HUES64 (cell line): ENCODE results near the gene DLX4.

Experiments
- H3K27ac ChIP-seq: 2 replicates; pipeline ENCODE4 v1.7.0; 2013; ENCODE audit warnings: low read depth, low read length, inconsistent platforms
- H3K27me3 ChIP-seq: 2 replicates; pipeline ENCODE4 v1.6.1; 2013; ENCODE audit warnings: mild to moderate bottlenecking, low read length; ENCODE audit not compliant: insufficient read depth
- H3K36me3 ChIP-seq: 2 replicates; pipeline ENCODE4 v1.6.1; 2013; ENCODE audit warnings: mild to moderate bottlenecking, low read length; ENCODE audit not compliant: insufficient read depth
- H3K4me1 ChIP-seq: 2 replicates; pipeline ENCODE4 v1.6.1; 2013; ENCODE audit warnings: mild to moderate bottlenecking, low read length, moderate library complexity; ENCODE audit not compliant: insufficient read depth
- H3K4me3 ChIP-seq: 2 replicates; pipeline ENCODE4 v1.5.1; 2013; ENCODE audit warnings: mild to moderate bottlenecking, low read length, moderate library complexity
- H3K9ac ChIP-seq: 2 replicates; pipeline ENCODE4 v1.6.1; 2013; ENCODE audit warnings: mild to moderate bottlenecking, low read depth, low read length
- H3K9me3 ChIP-seq: 2 replicates; pipeline ENCODE4 v1.6.1; 2013; ENCODE audit warnings: low read depth, low read length; ENCODE audit not compliant: insufficient read depth
- WGBS: fragments of 150-250, 120-280 bp; methylation state at CpG from one replicate; pipeline ENCODE4 v1.1.7; 2013; ENCODE audit warnings: missing lambda C conversion rate; 5-methylcytosine and 5-hydroxymethylcytosine counted together

The DLX4 gene

GRCh38 chr17:49946964-49947584 is 21.9 kb upstream of the DLX4 start:
- Histone ChIP-seq H3K4me3 (no peak overlapping the region), H3K9me3 (no peaks in the 10 kb centered on the region), H3K9ac (no peak overlapping the region), H3K36me3 (no peaks in the 10 kb centered on the region), H3K4me1 (peaks cover 7% of the 10 kb centered on the region; the same call in 1 of the 2 replicates), H3K27me3 (peaks cover 24% of the 10 kb centered on the region), H3K27ac (no peak overlapping the region)
- 91% methylated on average over 11 of the region's 11 CpGs for WGBS

- Histone ChIP-seq H3K4me3 (no peak overlapping the region), H3K9me3 (no peaks in the 10 kb centered on the region), H3K9ac (no peak overlapping the region), H3K27me3 (peaks cover 27% of the 10 kb centered on the region), H3K27ac (no peak overlapping the region), H3K4me1 (peaks cover 6% of the 10 kb centered on the region), H3K36me3 (no peaks in the 10 kb centered on the region)
- 83% methylated on average over 2 of the region's 2 CpGs for WGBS
Observed at GRCh38 chr17:49949634-49950033, 19.4 kb upstream of the DLX4 start.

DNA sequence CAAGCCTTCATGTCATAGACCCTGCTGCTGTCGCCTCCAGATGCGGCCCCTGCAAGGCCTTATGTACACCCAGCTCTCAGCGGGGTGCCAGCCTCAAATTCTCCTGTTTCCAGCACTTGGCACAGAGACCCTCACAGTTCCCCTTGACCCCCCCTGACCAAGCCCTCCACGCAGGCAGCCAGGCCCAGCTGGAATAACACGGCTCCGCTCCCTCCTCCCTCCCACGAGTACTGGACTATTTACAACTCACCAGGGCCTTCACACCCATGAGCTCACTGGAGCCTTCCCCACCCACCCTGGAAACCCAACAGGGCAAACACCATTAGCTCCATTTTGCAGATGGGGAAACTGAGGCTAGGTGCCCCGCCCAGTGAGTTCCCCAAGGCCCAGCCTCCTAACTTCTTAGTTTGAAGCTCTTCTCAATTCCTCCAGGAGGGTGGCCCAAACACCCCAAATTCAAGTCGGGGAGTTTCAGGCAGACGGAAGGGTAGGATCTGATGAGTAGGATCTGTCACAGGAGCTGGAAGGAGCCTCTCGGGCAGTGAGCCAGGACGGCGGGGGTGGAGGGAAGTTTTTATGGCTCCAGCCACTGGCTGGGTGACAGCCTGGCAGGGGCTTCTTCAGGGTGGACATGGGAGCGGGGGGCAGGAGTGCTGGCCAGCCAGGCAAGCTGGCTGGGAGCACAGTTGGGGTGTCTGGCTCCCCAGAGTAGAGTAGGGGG is 17.5 kb upstream of the DLX4 start:
- Histone ChIP-seq H3K4me3 (no peak overlapping the region), H3K9me3 (no peaks in the 10 kb centered on the region), H3K27me3 (peaks cover 27% of the 10 kb centered on the region), H3K27ac (no peak overlapping the region), H3K9ac (no peak overlapping the region), H3K4me1 (peaks cover 3% of the 10 kb centered on the region; the same call in 1 of the 2 replicates), H3K36me3 (no peaks in the 10 kb centered on the region)
- WGBS = 86% methylated on average over 14 of the region's 14 CpGs

GRCh38 chr17:49952209-49952911 is 16.6 kb upstream of the DLX4 start:
- Histone ChIP-seq H3K27ac (no peak overlapping the region), H3K27me3 (peaks cover 34% of the 10 kb centered on the region), H3K9ac (no peak overlapping the region), H3K36me3 (no peaks in the 10 kb centered on the region), H3K4me1 (peaks cover 3% of the 10 kb centered on the region; the same call in 1 of the 2 replicates), H3K9me3 (no peaks in the 10 kb centered on the region), H3K4me3 (no peak overlapping the region)
- WGBS = 51% methylated on average over 7 of the region's 7 CpGs

GRCh38 chr17:49952912-49953497 is 16.0 kb upstream of the DLX4 start:
- Histone ChIP-seq H3K27me3 (peaks cover 34% of the 10 kb centered on the region), H3K9me3 (no peaks in the 10 kb centered on the region), H3K4me1 (peaks cover 3% of the 10 kb centered on the region; the same call in 1 of the 2 replicates), H3K36me3 (no peaks in the 10 kb centered on the region), H3K27ac (no peak overlapping the region), H3K9ac (no peak overlapping the region), H3K4me3 (no peak overlapping the region)
- WGBS = 68% methylated on average over 8 of the region's 8 CpGs

DNA sequence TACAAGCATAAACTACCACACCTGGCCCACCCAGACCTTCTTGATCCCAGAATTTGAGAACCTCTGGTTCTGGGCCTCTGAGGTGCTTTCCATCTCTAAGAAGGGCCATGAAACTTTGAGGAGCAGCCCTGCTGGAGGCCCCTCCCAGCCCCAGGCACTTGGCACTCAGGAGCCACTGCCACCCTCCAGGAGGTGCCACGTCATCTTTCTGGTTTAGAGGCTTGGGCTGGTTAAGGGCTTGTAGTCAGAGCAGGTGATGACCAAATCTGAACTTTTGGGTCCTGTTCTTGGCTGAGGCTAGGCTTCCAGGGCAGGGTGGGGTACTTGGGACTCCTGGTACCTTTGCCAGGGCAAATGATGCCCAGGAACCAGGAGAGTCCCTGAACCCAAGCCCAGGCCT is 13.8 kb upstream of the DLX4 start:
- 76% methylated on average over 1 of the region's 1 CpG for WGBS
- H3K4me1 ChIP-seq = peaks cover 3% of the 10 kb centered on the region; the same call in 1 of the 2 replicates
- no peaks in the 10 kb centered on the region for H3K36me3 ChIP-seq
- H3K9me3 ChIP-seq = no peaks in the 10 kb centered on the region
- no peak overlapping the region for H3K9ac ChIP-seq
- H3K4me3 ChIP-seq = no peak overlapping the region
- H3K27me3 ChIP-seq = peaks cover 32% of the 10 kb centered on the region
- no peak overlapping the region for H3K27ac ChIP-seq

DNA sequence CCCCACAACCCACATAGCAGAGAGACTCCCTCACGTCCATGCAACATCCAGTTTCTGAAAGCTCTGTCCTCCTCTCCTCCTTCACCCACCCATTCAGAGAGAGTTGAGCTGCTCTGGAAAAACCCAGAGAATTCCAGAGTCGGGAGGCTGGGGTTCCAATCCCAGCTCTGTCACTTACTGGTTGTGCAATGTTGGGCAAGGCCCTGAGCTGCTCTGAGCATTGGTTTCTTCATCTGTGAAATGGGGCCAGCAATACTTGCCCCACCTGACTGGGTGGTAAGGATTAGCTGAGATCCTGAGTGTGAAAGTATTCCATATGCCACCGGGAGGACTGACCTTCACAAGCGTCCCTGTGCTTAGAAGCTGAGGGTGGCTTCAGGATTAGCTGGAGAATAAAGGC is 12.2 kb upstream of the DLX4 start:
- Histone ChIP-seq H3K27me3 (peaks cover 40% of the 10 kb centered on the region), H3K27ac (no peak overlapping the region), H3K9me3 (no peaks in the 10 kb centered on the region), H3K4me3 (no peak overlapping the region), H3K36me3 (no peaks in the 10 kb centered on the region), H3K9ac (no peak overlapping the region), H3K4me1 (peaks cover 3% of the 10 kb centered on the region; the same call in 1 of the 2 replicates)
- WGBS = 73% methylated on average over 4 of the region's 4 CpGs

- H3K4me3 ChIP-seq = no peak overlapping the region
- WGBS = 91% methylated on average over 3 of the region's 3 CpGs
- H3K9ac ChIP-seq = no peak overlapping the region
- H3K27me3 ChIP-seq = peaks cover 40% of the 10 kb centered on the region
- H3K27ac ChIP-seq = no peak overlapping the region
- peaks cover 4% of the 10 kb centered on the region; the same call in 1 of the 2 replicates for H3K4me1 ChIP-seq
- no peaks in the 10 kb centered on the region for H3K36me3 ChIP-seq
- no peaks in the 10 kb centered on the region for H3K9me3 ChIP-seq
Observed at GRCh38 chr17:49957350-49957749, 11.6 kb upstream of the DLX4 start.

DNA sequence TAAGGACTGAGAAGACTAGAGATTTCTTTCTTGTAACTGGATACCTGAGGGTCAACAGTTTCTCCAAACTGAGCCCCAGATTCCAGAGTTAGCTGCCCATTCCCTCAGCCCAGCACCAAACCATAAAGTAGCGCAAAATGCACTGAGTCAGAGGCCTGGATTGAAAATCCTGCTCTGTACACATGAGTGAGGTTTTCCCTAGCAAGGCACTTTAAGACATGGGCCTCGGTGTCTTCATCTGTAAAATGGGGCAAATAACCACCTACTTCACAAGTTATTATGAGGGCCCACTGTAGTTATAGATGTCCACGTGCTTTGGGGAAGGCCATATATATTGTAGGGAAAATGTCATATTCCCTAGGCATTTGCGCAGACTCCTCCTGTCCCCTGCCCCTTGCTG is 10.3 kb upstream of the DLX4 start:
- 93% methylated on average over 3 of the region's 4 CpGs for WGBS
- no peak overlapping the region for H3K9ac ChIP-seq
- no peaks in the 10 kb centered on the region for H3K36me3 ChIP-seq
- H3K4me1 ChIP-seq = peaks cover 17% of the 10 kb centered on the region
- H3K4me3 ChIP-seq = no peak overlapping the region
- peaks cover 46% of the 10 kb centered on the region for H3K27me3 ChIP-seq
- no peaks in the 10 kb centered on the region for H3K9me3 ChIP-seq
- H3K27ac ChIP-seq = no peak overlapping the region

DNA sequence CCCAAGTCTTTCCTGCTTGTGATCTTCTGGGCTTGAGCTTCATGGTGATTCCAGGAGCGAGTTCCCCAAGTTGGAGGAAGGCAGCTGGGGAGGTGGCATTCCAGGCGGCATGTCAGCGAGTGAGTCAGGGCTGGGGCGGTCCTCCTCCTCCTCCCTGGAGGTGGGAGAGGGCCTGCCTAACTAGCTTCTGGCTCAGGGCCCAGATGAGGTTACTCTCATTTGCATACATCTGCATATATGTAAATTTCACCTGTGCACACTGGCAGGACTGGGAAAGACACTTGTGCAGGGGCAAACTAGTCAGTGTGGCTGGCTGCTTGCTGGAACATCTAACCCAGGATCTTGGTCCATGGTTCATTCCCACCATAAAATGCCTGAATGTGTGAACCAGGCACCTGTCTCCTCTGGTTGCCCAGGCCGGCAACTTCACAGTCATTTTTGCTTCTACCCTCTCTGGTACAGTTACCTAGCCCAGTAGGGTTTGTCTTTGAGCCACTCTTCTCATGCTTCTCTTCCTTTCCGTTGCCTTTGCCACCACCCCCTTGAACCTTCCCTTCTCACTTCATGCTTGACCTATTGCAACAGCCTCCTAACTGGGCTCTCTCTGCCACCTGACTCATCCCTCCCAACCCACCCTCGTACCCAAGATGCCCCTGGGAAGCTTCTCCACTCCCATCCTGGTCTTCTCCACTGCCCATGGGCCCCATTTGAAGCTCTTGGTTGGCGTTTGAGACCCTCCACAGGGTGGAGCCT is 9.6 kb upstream of the DLX4 start:
- Histone ChIP-seq H3K27ac (no peak overlapping the region), H3K36me3 (no peaks in the 10 kb centered on the region), H3K9ac (no peak overlapping the region), H3K27me3 (peaks cover 47% of the 10 kb centered on the region), H3K9me3 (no peaks in the 10 kb centered on the region), H3K4me3 (no peak overlapping the region), H3K4me1 (peaks cover 20% of the 10 kb centered on the region)
- 64% methylated on average over 8 of the region's 8 CpGs for WGBS
